NB4 (cell line): ENCODE data around the gene MYLK2.

Experiments used
- DNase-seq: peaks from one replicate; pipeline ENCODE4 v3.0.0; 2010; ENCODE audit warnings: low read depth
- H3K4me3 ChIP-seq: one replicate; pipeline ENCODE4 v1.5.1; 2011; ENCODE audit warnings: mild to moderate bottlenecking, low read depth, low read length, moderate library complexity
- CTCF ChIP-seq: IDR thresholded peaks from one replicate; pipeline ENCODE4 v1.5.1; 2012; ENCODE audit warnings: low read depth, low read length
- MAX ChIP-seq: IDR thresholded peaks from 2 replicates; pipeline ENCODE4 v1.6.1; 2011; ENCODE audit warnings: low read depth, low read length
- MYC ChIP-seq: IDR thresholded peaks from 2 replicates; pipeline ENCODE4 v1.6.1; 2011; ENCODE audit warnings: low read depth, low read length
- POLR2A ChIP-seq: IDR thresholded peaks from 2 replicates; pipeline ENCODE4 v1.6.1; 2011; ENCODE audit warnings: mild to moderate bottlenecking; ENCODE audit not compliant: insufficient read length; ENCODE audit errors: extremely low read depth

The MYLK2 gene

GRCh38 chr20:31819083-31819784 lies at the start of gene MYLK2:
MYLK2 (plus strand) TSS chr20:31819356; CDS start chr20:31819581, 225 bp downstream.
- no peak within 1 kb of the TSS for H3K4me3 ChIP-seq
- TF ChIP-seq CTCF (no peak), MAX (no peak), POLR2A (no peak), MYC (no peak)
- DNase-seq, result no peak

DNA sequence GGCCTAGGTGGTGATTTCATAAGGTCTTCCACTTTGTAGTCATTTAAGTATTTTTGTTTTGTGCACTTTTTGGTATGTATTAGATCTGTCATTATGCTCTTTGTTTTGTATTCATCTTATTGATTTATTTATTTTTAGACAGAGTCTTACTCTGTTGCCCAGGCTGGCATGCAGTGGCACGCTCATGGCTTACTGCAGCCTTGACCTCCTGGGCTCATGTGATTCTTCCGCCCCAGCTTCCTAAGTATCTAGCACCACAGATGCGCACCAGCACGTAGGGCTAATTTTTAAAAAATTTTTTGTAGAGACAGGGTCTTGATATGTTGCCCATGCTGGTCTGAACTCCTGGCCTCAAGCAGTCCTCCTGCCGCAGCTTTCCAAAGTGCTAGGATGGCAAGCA lies 49.5 kb upstream of the MYLK2 start:
- DNase-seq, result no peak
- no peak overlapping the region for H3K4me3 ChIP-seq
- TF ChIP-seq CTCF (no peak), POLR2A (no peak), MAX (no peak), MYC (no peak)

- no peak overlapping the region for H3K4me3 ChIP-seq
- no peak for TF ChIP-seq POLR2A
- no peak for TF ChIP-seq MYC
- TF ChIP-seq CTCF, result no peak
- DNase-seq, result no peak
Measured at GRCh38 chr20:31770243-31770642, 48.9 kb upstream of the MYLK2 start.

GRCh38 chr20:31774408-31774807 lies 44.7 kb upstream of the MYLK2 start:
- no peak for DNase-seq
- no peak overlapping the region for H3K4me3 ChIP-seq
- TF ChIP-seq POLR2A, result no peak
- no peak for TF ChIP-seq CTCF
- no peak for TF ChIP-seq MYC
- no peak for TF ChIP-seq MAX

DNA sequence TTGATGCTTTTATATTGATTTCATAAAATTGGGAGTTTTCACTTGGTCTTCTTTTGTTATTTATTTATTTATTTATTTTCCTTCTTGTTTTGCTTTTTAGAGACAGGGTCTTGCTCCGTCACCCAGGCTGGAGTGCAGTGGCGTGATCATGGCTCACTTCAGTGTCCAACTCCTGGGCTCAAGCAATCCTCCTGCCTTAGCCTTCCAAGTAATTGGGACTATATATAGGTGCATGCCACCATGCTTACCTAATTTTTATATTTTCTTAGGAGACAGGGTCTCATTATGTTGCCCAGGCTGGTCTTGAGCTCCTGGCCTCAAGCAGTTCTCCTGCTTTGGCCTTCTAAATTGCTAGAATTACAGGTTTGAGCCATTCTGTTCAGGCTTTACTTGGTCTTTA lies 38.3 kb upstream of the MYLK2 start:
- TF ChIP-seq MYC (no peak), CTCF (no peak), MAX (no peak), POLR2A (no peak)
- no peak for DNase-seq
- no peak overlapping the region for H3K4me3 ChIP-seq

GRCh38 chr20:31781945-31782344 lies 37.2 kb upstream of the MYLK2 start:
- TF ChIP-seq CTCF, result no peak
- TF ChIP-seq MAX, result no peak
- no peak for TF ChIP-seq POLR2A
- TF ChIP-seq MYC, result no peak
- DNase-seq, result no peak
- no peak overlapping the region for H3K4me3 ChIP-seq
